Stimulated activated naive B cell treated with anti-CD40 and anti-IgM and Interleukin-4, amounts not matched to agents 10 μg/mL and 1 μg/mL and 100 μg/mL, for 72 hours (primary cell): ENCODE results near the gene AIF1L.

Source experiments
- ATAC-seq, 2 donors: fragments of 150-1000 bp; cut with Tn5 transposase; replicated peaks; 2 replicates each; pipeline ENCODE4 v1.10.0; 2021; ENCODE audit warnings: moderate library complexity in 1 of 2
- DNase-seq: peaks from one replicate; pipeline ENCODE4 v3.0.0; 2021
- H3K27ac Mint-ChIP-seq: one replicate; pipeline ENCODE4 v1.8.0; 2022; ENCODE audit warnings: mild to moderate bottlenecking, mixed read lengths
- H3K27me3 Mint-ChIP-seq, 2 donors: one replicate each; pipeline ENCODE4 v1.8.0; 2022; ENCODE audit warnings: mixed read lengths in 2 of 2
- H3K36me3 Mint-ChIP-seq, 2 donors: one replicate each; pipeline ENCODE4 v1.8.0; 2022; ENCODE audit warnings: mixed read lengths in 2 of 2, mild to moderate bottlenecking in 1 of 2
- H3K4me1 Mint-ChIP-seq, 2 donors: one replicate each; pipeline ENCODE4 v1.8.0; 2022; ENCODE audit warnings: mixed read lengths in 2 of 2, mild to moderate bottlenecking in 1 of 2
- H3K4me3 Mint-ChIP-seq, 2 donors: one replicate each; pipeline ENCODE4 v1.8.0; 2022; ENCODE audit warnings: mild to moderate bottlenecking in 2 of 2, mixed read lengths in 2 of 2, moderate library complexity in 1 of 2
- H3K9me3 Mint-ChIP-seq, 2 donors: one replicate each; pipeline ENCODE4 v1.8.0; 2022; ENCODE audit warnings: mixed read lengths in 2 of 2, mild to moderate bottlenecking in 1 of 2

Gene AIF1L

GRCh38 chr9:131096269-131097125, at the start of gene AIF1L:
AIF1L (plus strand) TSS chr9:131096531; CDS start chr9:131096630, 99 bp downstream.
- Mint-ChIP-seq H3K36me3 (no peaks in the 10 kb centered on the region), H3K9me3 (no peaks in the 10 kb centered on the region), H3K27me3 (peaks cover 46 to 69% of the 10 kb centered on the region in 2 donors), H3K4me3 (peak within 1 kb of the TSS; percentile 59 to 67), H3K27ac (peak within 1 kb of the TSS; percentile 20), H3K4me1 (peaks cover 6 to 16% of the 10 kb centered on the region in 2 donors)
- DNase-seq (no peak), ATAC-seq (peak; percentile 47 to 63)

DNA sequence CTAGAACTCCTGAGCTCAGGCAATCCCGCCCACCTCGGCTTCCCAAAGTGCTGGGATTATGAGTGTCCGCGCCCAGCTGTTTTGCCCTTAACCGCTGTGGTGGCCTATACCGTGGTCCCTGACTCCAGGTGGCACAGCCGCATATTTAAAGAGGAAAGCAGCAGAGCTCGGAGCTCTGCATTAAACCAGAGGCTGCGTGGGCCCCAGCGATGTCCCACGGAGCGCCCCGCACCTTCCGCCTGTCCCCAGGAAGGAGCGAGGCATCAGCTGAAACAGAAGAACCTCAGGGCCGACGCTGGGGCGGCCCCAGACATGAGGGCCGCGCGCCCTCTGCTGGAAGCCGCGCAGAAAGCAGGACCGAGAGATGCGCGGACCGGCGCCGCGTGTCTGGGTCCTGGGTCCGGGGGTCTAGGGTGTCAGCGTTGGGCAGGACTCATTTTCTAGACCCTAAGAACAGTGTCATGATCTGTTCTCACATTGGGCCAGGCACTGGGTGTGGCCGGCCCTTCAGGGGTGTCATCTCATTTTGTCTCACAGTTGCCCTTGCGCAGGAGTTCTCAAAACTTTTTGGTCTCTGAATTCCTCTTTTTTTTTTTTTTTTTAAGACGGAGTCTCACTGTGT, 49.6 kb upstream of the AIF1L start:
- DNase-seq: peak; percentile 65
- H3K27me3 Mint-ChIP-seq: peaks cover 4 to 24% of the 10 kb centered on the region in 2 donors
- H3K4me1 Mint-ChIP-seq: peaks cover 0 to 8% of the 10 kb centered on the region in 2 donors
- no peaks in the 10 kb centered on the region for H3K9me3 Mint-ChIP-seq
- no peaks in the 10 kb centered on the region for H3K36me3 Mint-ChIP-seq
- H3K27ac Mint-ChIP-seq: peak overlapping the region; percentile 7
- peak; percentile 80 to 84 for ATAC-seq
- H3K4me3 Mint-ChIP-seq: peak overlapping the region in 1 of 2 donors; percentile 52

GRCh38 chr9:131048332-131048731, 48.0 kb upstream of the AIF1L start:
- peaks cover 0 to 8% of the 10 kb centered on the region in 2 donors for H3K4me1 Mint-ChIP-seq
- H3K27ac Mint-ChIP-seq: peak overlapping the region; percentile 37
- peaks cover 4 to 24% of the 10 kb centered on the region in 2 donors for H3K27me3 Mint-ChIP-seq

GRCh38 chr9:131048820-131049219, 47.5 kb upstream of the AIF1L start:
- Mint-ChIP-seq H3K4me1 (peaks cover 0 to 8% of the 10 kb centered on the region in 2 donors), H3K27ac (no peak overlapping the region), H3K27me3 (peaks cover 4 to 24% of the 10 kb centered on the region in 2 donors), H3K9me3 (no peaks in the 10 kb centered on the region), H3K36me3 (no peaks in the 10 kb centered on the region), H3K4me3 (no peak overlapping the region)
- ATAC-seq (no peak), DNase-seq (no peak)

More at GRCh38 chr9:131048332-131048731, 48.0 kb upstream of the AIF1L start:
- H3K36me3 Mint-ChIP-seq: no peaks in the 10 kb centered on the region
- no peaks in the 10 kb centered on the region for H3K9me3 Mint-ChIP-seq
- no peak overlapping the region for H3K4me3 Mint-ChIP-seq
- DNase-seq (no peak), ATAC-seq (no peak)

GRCh38 chr9:131049829-131050715, 46.3 kb upstream of the AIF1L start:
- Mint-ChIP-seq H3K9me3 (no peaks in the 10 kb centered on the region), H3K4me3 (no peak overlapping the region), H3K36me3 (no peaks in the 10 kb centered on the region), H3K4me1 (peaks cover 0 to 7% of the 10 kb centered on the region in 2 donors), H3K27ac (no peak overlapping the region), H3K27me3 (peaks cover 4 to 32% of the 10 kb centered on the region in 2 donors)
- no peak for ATAC-seq
- no peak for DNase-seq

DNA sequence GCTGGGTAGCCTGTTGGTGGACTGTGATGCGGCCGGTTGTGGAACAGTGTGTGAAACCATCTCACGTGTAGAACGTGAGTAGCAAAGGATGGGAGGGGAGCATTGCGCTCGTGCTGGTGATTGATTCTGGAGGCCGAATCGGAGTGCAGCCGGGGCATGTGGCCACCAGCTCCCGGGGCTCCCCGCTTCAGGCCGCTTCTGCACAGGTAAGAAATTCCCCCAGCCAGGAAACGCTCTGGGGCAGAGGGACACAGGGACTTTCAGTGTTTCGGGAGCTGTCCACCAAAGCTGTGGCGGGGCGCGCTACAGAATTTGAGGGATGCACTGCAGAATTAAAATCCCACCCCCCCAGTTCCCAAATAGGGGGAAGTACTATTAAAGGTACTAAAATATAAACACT, 45.5 kb upstream of the AIF1L start:
- ATAC-seq: no peak
- Mint-ChIP-seq H3K4me1 (peaks cover 0 to 5% of the 10 kb centered on the region in 2 donors), H3K4me3 (no peak overlapping the region), H3K27me3 (peaks cover 4 to 32% of the 10 kb centered on the region in 2 donors), H3K9me3 (no peaks in the 10 kb centered on the region), H3K27ac (no peak overlapping the region), H3K36me3 (no peaks in the 10 kb centered on the region)
- DNase-seq: no peak

- Mint-ChIP-seq H3K27ac (no peak overlapping the region), H3K36me3 (no peaks in the 10 kb centered on the region), H3K4me3 (no peak overlapping the region), H3K4me1 (peaks cover 0 to under 1% of the 10 kb centered on the region in 2 donors), H3K9me3 (no peaks in the 10 kb centered on the region), H3K27me3 (peaks cover 4 to 32% of the 10 kb centered on the region in 2 donors)
- DNase-seq (no peak), ATAC-seq (no peak)
Observed at GRCh38 chr9:131051592-131052517, 44.5 kb upstream of the AIF1L start.

DNA sequence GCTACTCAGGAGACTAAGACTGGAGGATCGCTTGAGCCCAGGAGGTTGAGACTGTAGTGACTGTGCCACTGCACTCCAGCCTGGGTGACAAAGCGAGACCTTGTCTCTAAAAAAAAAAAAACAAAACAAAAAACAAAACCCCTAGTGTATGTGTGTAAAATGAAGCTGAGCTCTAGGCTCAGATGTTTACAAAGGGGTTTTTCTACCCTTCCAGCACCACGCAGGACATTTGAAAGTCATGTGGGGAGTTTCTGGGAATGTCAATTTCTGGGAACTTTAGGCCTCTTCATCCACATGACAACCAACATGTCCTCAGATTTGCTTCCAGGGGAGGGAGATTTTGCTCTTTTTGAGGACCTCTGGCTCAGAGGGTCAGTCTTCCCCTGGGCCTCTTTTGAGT, 42.4 kb upstream of the AIF1L start:
- DNase-seq: no peak
- Mint-ChIP-seq H3K4me3 (no peak overlapping the region), H3K27me3 (peaks cover 0 to 23% of the 10 kb centered on the region in 2 donors), H3K4me1 (no peaks in the 10 kb centered on the region), H3K9me3 (no peaks in the 10 kb centered on the region), H3K36me3 (no peaks in the 10 kb centered on the region), H3K27ac (no peak overlapping the region)
- ATAC-seq: no peak

DNA sequence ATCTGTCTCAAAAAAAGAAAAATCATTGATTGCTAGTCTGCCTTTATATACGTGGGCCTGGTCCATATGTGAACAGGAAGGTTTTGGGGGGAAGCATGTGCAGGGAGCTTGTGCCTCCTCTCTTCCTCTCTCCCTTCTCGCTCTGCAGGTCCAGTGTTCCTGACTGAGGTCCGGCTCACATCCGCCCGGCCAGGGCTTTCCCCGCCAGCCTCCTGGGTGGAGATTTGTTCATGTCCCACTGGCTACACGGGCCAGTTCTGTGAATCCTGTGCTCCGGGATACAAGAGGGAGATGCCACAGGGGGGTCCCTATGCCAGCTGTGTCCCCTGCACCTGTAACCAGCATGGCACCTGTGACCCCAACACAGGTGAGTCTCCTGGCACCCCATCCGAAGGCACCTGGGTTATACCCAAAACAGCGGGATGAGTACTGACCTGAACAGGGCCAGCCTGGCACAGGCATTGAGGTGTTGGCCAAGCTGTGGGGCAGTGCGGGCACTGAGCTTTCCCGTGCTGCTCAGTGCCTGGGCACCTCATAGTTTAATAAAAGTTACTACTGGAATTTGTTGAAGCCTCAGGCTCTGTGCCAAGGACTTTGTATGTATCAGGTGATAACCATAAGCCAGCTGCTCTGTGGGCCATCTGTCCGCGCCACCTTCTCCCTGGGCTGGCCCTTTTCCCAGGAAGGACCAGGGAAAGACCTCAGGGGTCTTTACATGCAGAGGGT, 39.4 kb upstream of the AIF1L start:
- Mint-ChIP-seq H3K27ac (no peak overlapping the region), H3K4me3 (no peak overlapping the region), H3K4me1 (no peaks in the 10 kb centered on the region), H3K9me3 (no peaks in the 10 kb centered on the region), H3K36me3 (no peaks in the 10 kb centered on the region), H3K27me3 (peaks cover 0 to 8% of the 10 kb centered on the region in 2 donors)
- DNase-seq: no peak
- no peak for ATAC-seq

DNA sequence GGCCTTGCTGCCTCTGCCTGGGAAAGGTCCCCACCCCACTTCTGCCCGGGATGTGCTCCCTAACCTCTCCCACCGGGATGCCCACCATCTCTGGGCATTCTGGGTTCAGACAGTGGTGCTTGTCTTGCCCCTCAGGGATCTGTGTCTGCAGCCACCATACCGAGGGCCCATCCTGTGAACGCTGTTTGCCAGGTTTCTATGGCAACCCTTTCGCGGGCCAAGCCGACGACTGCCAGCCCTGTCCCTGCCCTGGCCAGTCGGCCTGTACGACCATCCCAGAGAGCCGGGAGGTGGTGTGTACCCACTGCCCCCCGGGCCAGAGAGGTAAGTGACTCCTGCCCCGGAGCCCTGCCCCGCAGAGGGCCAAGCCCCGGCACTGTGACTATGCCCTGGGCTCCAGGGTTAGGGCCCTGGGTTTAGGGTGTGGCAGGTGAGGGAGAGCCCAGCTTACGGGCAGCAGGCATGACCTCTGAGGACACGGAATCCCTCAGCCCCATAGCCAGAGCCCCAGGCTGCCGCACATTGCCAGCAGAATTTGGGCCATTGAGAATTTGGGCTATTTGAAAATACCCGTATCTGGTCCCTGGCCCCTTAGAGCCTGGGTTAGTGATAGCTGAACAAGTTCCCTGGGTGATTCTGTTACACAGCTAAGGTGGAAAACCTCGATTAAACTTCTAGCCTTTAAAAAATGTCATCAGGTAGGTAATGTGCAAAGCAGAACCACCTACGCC, 35.3 kb upstream of the AIF1L start:
- no peak for ATAC-seq
- Mint-ChIP-seq H3K4me3 (no peak overlapping the region), H3K36me3 (no peaks in the 10 kb centered on the region), H3K27me3 (peaks cover 3 to 6% of the 10 kb centered on the region in 2 donors), H3K9me3 (peaks cover 0 to 2% of the 10 kb centered on the region in 2 donors), H3K4me1 (no peaks in the 10 kb centered on the region), H3K27ac (no peak overlapping the region)
- no peak for DNase-seq

- peaks cover 3 to 6% of the 10 kb centered on the region in 2 donors for H3K27me3 Mint-ChIP-seq
- peaks cover 0 to 2% of the 10 kb centered on the region in 2 donors for H3K9me3 Mint-ChIP-seq
- H3K4me3 Mint-ChIP-seq: no peak overlapping the region
- H3K4me1 Mint-ChIP-seq: no peaks in the 10 kb centered on the region
- no peak for ATAC-seq
- H3K27ac Mint-ChIP-seq: no peak overlapping the region
- DNase-seq: no peak
- H3K36me3 Mint-ChIP-seq: no peaks in the 10 kb centered on the region
Observed at GRCh38 chr9:131062969-131063368, 33.4 kb upstream of the AIF1L start.

DNA sequence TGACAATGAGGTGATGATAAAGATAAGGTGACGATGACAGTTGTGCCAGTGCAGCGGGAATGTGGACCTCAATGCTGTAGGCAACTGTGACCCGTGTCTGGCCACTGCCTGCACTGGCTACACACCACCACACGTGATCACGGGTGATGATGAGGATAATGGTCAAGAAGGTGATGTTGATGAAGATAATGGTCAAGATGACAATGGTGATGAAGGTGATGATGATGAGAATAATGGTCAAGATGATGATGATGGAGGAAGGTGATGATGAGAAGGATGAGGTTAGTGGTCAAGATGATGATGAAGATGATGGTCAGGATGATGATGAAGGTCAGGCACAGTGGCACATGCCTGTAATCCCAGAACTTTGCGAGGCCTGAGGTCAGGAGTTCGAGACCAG, 30.7 kb upstream of the AIF1L start:
- no peak for ATAC-seq
- H3K36me3 Mint-ChIP-seq: no peaks in the 10 kb centered on the region
- no peak overlapping the region for H3K4me3 Mint-ChIP-seq
- H3K4me1 Mint-ChIP-seq: no peaks in the 10 kb centered on the region
- H3K27ac Mint-ChIP-seq: no peak overlapping the region
- peaks cover 0 to 2% of the 10 kb centered on the region in 2 donors for H3K9me3 Mint-ChIP-seq
- peaks cover 3 to 12% of the 10 kb centered on the region in 2 donors for H3K27me3 Mint-ChIP-seq
- no peak for DNase-seq
